Neural cell (in vitro differentiated cells): ENCODE results near the gene F13A1. TPM values are rescaled to one million over a fixed set of nuclear protein-coding genes. Genes with fewer than 3 reads are reported as not detected.

Experiments
- H2AFZ ChIP-seq: fragments of 200-600, 300-800 bp; sonication (generic), shearing (Covaris generic); 2 replicates; pipeline ENCODE4 v1.6.0; 2014; ENCODE audit warnings: low read depth, mild to moderate bottlenecking, antibody characterized with exemption, low read length, moderate library complexity
- H3F3A ChIP-seq: fragments of 200-600 bp; shearing (Covaris generic); 2 replicates; pipeline ENCODE4 v1.6.1; 2016; ENCODE audit warnings: mild to moderate bottlenecking, moderate library complexity, mixed read lengths, antibody characterized with exemption, low read length; ENCODE audit not compliant: insufficient read depth, poor library complexity, severe bottlenecking
- H3K27ac ChIP-seq: fragments of 200-600, 300-800 bp; sonication (generic), shearing (Covaris generic); 2 replicates; pipeline ENCODE4 v1.5.1; 2014; ENCODE audit warnings: mild to moderate bottlenecking, low read length, moderate library complexity
- H3K27me3 ChIP-seq: fragments of 300-800, 200-600 bp; sonication (generic), shearing (Covaris generic); 2 replicates; pipeline ENCODE4 v1.6.0; 2014; ENCODE audit warnings: mild to moderate bottlenecking, low read depth, low read length, moderate library complexity; ENCODE audit not compliant: insufficient read depth
- H3K36me3 ChIP-seq: fragments of 300-800, 200-600 bp; sonication (generic), shearing (Covaris generic); 2 replicates; pipeline ENCODE4 v1.5.1; 2014; ENCODE audit warnings: mild to moderate bottlenecking, antibody characterized with exemption, low read length, moderate library complexity; ENCODE audit not compliant: insufficient read depth
- H3K4me2 ChIP-seq: fragments of 300-800, 200-600 bp; sonication (generic), shearing (Covaris generic); 2 replicates; pipeline ENCODE4 v1.6.0; 2014; ENCODE audit warnings: mild to moderate bottlenecking, low read length
- H3K4me3 ChIP-seq: fragments of 300-800, 200-600 bp; sonication (generic), shearing (Covaris generic); 2 replicates; pipeline ENCODE4 v1.5.1; 2014; ENCODE audit warnings: mild to moderate bottlenecking, low read length, moderate library complexity
- H3K79me2 ChIP-seq: fragments of 200-600 bp; shearing (Covaris generic); replicated peaks from 2 replicates; pipeline ENCODE4 v1.6.0; 2014; ENCODE audit warnings: mild to moderate bottlenecking, low read length, moderate library complexity; ENCODE audit not compliant: insufficient read depth
- H3K9ac ChIP-seq: fragments of 300-800, 200-600 bp; sonication (generic), shearing (Covaris generic); 2 replicates; pipeline ENCODE4 v1.6.1; 2016; ENCODE audit warnings: mild to moderate bottlenecking, low read length, mixed read lengths
- H3K9me2 ChIP-seq: fragments of 200-600 bp; shearing (Covaris generic); 2 replicates; pipeline ENCODE4 v1.6.1; 2016; ENCODE audit warnings: mild to moderate bottlenecking, low read length, mixed read lengths; ENCODE audit not compliant: insufficient read depth
- H3K9me3 ChIP-seq: fragments of 200-600, 300-800 bp; sonication (generic), shearing (Covaris generic); 2 replicates; pipeline ENCODE4 v1.6.1; 2016; ENCODE audit warnings: mild to moderate bottlenecking, mixed run types, low read length, moderate library complexity, mixed read lengths
- H4K20me1 ChIP-seq: fragments of 200-600 bp; shearing (Covaris generic); 2 replicates; pipeline ENCODE4 v1.6.1; 2016; ENCODE audit warnings: mild to moderate bottlenecking, mixed run types; ENCODE audit not compliant: insufficient read depth
- CTCF ChIP-seq: fragments of 450-650 bp; IDR thresholded peaks from 2 replicates; pipeline ENCODE4 v1.5.1; 2014; ENCODE audit warnings: antibody characterized with exemption, mild to moderate bottlenecking, moderate library complexity; ENCODE audit not compliant: poor library complexity, severe bottlenecking
- EP300 ChIP-seq: fragments of 450-650 bp; conservative IDR thresholded peaks from 2 replicates; pipeline ENCODE4 v1.6.1; 2014; ENCODE audit warnings: antibody characterized with exemption, mild to moderate bottlenecking, moderate library complexity; ENCODE audit not compliant: poor library complexity, severe bottlenecking
- EZH2 ChIP-seq: fragments of 200-600, 300-800 bp; shearing (Covaris generic), sonication (generic); IDR thresholded peaks from 2 replicates; pipeline ENCODE4 v1.6.1; 2014; ENCODE audit warnings: antibody characterized with exemption, low read length, borderline replicate concordance, mild to moderate bottlenecking; ENCODE audit not compliant: insufficient read depth, poor library complexity, severe bottlenecking
- MXI1 ChIP-seq: fragments of 450-650 bp; conservative IDR thresholded peaks from 2 replicates; pipeline ENCODE4 v1.6.1; 2014; ENCODE audit warnings: antibody characterized with exemption, mild to moderate bottlenecking; ENCODE audit not compliant: poor library complexity, severe bottlenecking
- POLR2AphosphoS5 ChIP-seq: IDR thresholded peaks from 2 replicates; pipeline ENCODE4 v1.6.1; 2012
- RAD21 ChIP-seq: fragments of 450-650 bp; conservative IDR thresholded peaks from 2 replicates; pipeline ENCODE4 v1.6.1; 2014; ENCODE audit warnings: antibody characterized with exemption, mild to moderate bottlenecking, moderate library complexity
- REST ChIP-seq: IDR thresholded peaks from 2 replicates; pipeline ENCODE4 v1.6.1; 2012; ENCODE audit warnings: borderline replicate concordance
- SMC3 ChIP-seq: fragments of 450-650 bp; conservative IDR thresholded peaks from 2 replicates; pipeline ENCODE4 v1.6.1; 2014; ENCODE audit warnings: antibody characterized with exemption, mild to moderate bottlenecking, moderate library complexity; ENCODE audit not compliant: poor library complexity
- TAF1 ChIP-seq: IDR thresholded peaks from 2 replicates; pipeline ENCODE4 v1.6.1; 2012; ENCODE audit warnings: low read depth
- polyA plus RNA-seq: library from polyadenylated mRNA; depleted of rRNA; stranded (reverse); fragments of >200 nt; gene quantifications from 2 replicates; pipeline ENCODE4 v1.2.3, GENCODE V29; 2014

F13A1 gene
- polyA plus RNA-seq, 1 donor from 2014 or later: not detected

- Histone ChIP-seq H3K9me2 (no peaks in the 10 kb centered on the region), H3K9me3 (no peaks in the 10 kb centered on the region), H3K27ac (no peak overlapping the region), H3K4me2 (no peak overlapping the region), H3K4me3 (no peak overlapping the region), H4K20me1 (no peaks in the 10 kb centered on the region), H3K36me3 (no peaks in the 10 kb centered on the region), H3F3A (no peaks in the 10 kb centered on the region), H2AFZ (no peak overlapping the region), H3K79me2 (no peaks in the 10 kb centered on the region), H3K27me3 (no peaks in the 10 kb centered on the region), H3K9ac (no peak overlapping the region)
- TF ChIP-seq MXI1: no peak
- no peak for TF ChIP-seq RAD21
- no peak for TF ChIP-seq EP300
- TF ChIP-seq CTCF: no peak
- no peak for TF ChIP-seq SMC3
These were observed 128.6 kb downstream of the F13A1 start for GRCh38 chr6:6191909-6192308.

- Histone ChIP-seq H4K20me1 (no peaks in the 10 kb centered on the region), H3K27me3 (no peaks in the 10 kb centered on the region), H3K9ac (no peak overlapping the region), H3K4me3 (no peak overlapping the region), H3K9me2 (no peaks in the 10 kb centered on the region), H3F3A (no peaks in the 10 kb centered on the region), H3K9me3 (no peaks in the 10 kb centered on the region), H3K36me3 (no peaks in the 10 kb centered on the region), H3K4me2 (no peak overlapping the region), H2AFZ (no peak overlapping the region), H3K79me2 (no peaks in the 10 kb centered on the region), H3K27ac (no peak overlapping the region)
- TF ChIP-seq TAF1 (no peak), RAD21 (no peak), REST (no peak), SMC3 (no peak), MXI1 (no peak), EZH2 (no peak)
These were observed 129.0 kb downstream of the F13A1 start for GRCh38 chr6:6191476-6191875.

GRCh38 chr6:6180684-6181083, 139.8 kb downstream of the F13A1 start:
- TF ChIP-seq REST (no peak), EZH2 (no peak), SMC3 (no peak), RAD21 (no peak), MXI1 (no peak), TAF1 (no peak), EP300 (no peak), POLR2AphosphoS5 (no peak), CTCF (no peak)

More at GRCh38 chr6:6180684-6181083, 139.8 kb downstream of the F13A1 start:
- no peaks in the 10 kb centered on the region for H3K36me3 ChIP-seq
- no peaks in the 10 kb centered on the region for H3K9me2 ChIP-seq
- H2AFZ ChIP-seq: no peak overlapping the region
- H4K20me1 ChIP-seq: no peaks in the 10 kb centered on the region
- no peak overlapping the region for H3K27ac ChIP-seq
- H3K9ac ChIP-seq: no peak overlapping the region
- no peak overlapping the region for H3K4me2 ChIP-seq
- H3K79me2 ChIP-seq: no peaks in the 10 kb centered on the region
- no peaks in the 10 kb centered on the region for H3F3A ChIP-seq
- H3K4me3 ChIP-seq: no peak overlapping the region
- no peaks in the 10 kb centered on the region for H3K27me3 ChIP-seq
- no peaks in the 10 kb centered on the region for H3K9me3 ChIP-seq
